Activated CD4-positive, alpha-beta T cell treated with anti-CD3 and anti-CD28 coated beads, Interleukin-2, amount 50 U/mL, for 1 hour (primary cell): Measurements from ENCODE around the gene TFPI2.

Experiments
- DNase-seq: peaks from one replicate; pipeline ENCODE4 v3.0.0-alpha.2; 2020

Gene TFPI2

GRCh38 chr7:93854480-93854879, 36.1 kb downstream of the TFPI2 start:
- no peak for DNase-seq

DNA sequence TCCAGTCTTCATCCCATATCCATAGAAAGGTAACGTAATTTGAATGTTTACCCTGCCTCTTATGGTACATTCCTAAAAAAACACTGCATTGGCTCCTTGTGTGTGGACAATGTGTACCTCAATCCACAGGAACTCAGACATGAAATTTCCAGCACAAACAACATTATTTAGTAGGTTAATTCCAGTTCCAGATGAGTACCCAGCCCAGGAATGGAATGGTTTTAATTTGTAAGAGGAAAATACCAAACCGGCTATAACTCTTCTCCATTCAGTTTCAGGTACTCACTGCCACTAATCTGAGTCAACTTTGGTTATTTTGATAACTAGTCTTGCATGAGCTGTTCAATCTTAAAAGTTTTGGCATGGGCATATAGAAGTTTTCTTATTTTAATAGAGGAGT, 39.0 kb downstream of the TFPI2 start:
- no peak for DNase-seq

DNA sequence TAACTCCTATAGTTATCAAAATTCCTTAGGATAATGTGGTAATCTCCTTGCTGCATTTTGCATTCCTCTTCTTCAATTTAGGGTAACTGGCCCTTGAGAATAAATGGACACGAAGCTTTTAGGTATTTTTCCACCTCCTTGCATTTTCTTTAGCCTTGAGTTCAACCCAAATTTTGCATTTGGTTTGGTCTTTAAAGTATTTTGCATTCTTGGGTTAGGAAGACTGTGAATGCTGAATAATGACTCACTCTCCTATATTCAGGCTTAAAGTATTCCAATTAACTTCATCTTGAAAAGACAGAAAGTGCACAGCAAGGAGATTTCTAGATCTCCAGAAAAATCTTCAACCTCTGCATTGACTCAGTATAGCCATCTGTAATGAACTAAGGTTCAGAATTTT, 47.3 kb downstream of the TFPI2 start:
- DNase-seq, result no peak

DNA sequence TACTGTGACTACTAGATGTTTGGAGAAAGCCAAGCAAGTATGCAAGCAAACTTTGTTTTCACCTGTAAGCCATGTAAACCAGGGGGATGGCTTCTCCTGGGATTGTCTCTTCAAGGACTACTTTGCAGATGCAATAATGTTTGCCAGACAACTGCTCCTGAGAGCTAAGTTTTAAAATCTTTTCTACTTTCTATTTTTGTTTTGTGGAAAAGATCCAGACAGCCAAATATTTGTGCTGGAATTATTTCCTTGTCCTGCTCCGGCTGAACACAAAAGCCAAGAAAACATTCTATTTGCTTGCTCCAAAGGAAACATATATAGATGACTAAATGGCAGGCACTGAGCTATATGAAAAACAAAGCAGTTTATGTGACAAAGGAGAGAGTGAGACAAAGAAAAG, 51.6 kb downstream of the TFPI2 start:
- DNase-seq, result no peak

DNA sequence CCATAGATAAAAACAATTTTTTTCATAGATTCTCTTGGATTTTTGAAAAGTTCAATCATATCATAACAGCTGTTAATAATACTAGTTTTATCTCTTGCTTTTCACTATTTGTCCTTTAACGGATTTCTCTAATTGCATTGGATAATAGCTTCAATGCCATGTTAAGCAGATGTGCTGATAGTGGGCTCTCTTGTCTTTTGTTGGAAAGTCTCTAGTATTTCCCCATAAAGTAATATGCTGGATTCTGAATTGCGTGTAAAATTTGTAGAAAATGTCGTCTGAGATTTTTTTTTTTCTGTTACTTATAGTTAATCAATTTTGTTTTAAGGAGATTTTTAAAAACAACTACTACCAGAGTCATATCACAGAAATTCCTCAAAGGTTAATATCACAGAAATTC, 53.3 kb downstream of the TFPI2 start:
- no peak for DNase-seq

GRCh38 chr7:93836116-93836515, 54.4 kb downstream of the TFPI2 start:
- no peak for DNase-seq

DNA sequence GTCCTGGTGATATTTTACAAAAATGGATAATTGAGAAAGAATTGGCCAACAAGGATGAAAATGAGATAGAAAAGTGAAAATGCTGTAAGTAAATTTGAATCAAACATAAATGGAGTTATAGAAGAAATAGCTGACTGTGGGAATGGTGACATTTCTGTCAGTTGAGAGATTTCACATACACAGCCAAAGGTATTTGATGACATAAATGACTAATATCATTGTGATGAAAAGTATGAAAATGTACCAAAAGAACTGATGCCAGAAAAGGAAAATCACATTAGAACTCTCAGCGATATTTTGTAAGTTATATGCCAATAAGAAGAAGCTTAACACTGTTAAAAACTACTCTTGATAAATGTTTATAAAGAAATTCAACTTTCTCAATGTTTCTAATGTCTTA, 54.9 kb downstream of the TFPI2 start:
- no peak for DNase-seq
